Neutrophil (primary cell): Measurements from ENCODE around the gene BRICD5.
"Not testable (repeated sequence)": the region's sequence is repeated elsewhere in the genome, so short reads cannot be mapped to it uniquely, and the experiment has no call there.

ENCODE experiments used
- H3K27ac ChIP-seq: fragments of 200-600 bp; sonication (generic); 2 replicates; pipeline ENCODE4 v1.5.1; 2016; ENCODE audit warnings: mild to moderate bottlenecking, moderate library complexity
- H3K27me3 ChIP-seq: fragments of 200-600 bp; sonication (generic); 2 replicates; pipeline ENCODE4 v1.6.0; 2016; ENCODE audit warnings: mild to moderate bottlenecking
- H3K36me3 ChIP-seq: fragments of 200-600 bp; sonication (generic); 2 replicates; pipeline ENCODE4 v1.5.1; 2017
- H3K4me1 ChIP-seq, 2 experiments: fragments of 200-600 bp in 1 of 2; sonication (generic) in 1 of 2; 1 replicate in 1 of 2; 2 replicates in 1 of 2; pipeline versions ENCODE4 v1.5.1 to v1.6.1; 2013 to 2016; ENCODE audit warnings: low read depth in 1 of 2, low read length in 1 of 2, mild to moderate bottlenecking in 1 of 2, moderate library complexity in 1 of 2; ENCODE audit not compliant: control insufficient read depth in 1 of 2, insufficient read depth in 1 of 2
- H3K4me3 ChIP-seq, 2 experiments: fragments of 200-600 bp in 1 of 2; sonication (generic) in 1 of 2; 1 replicate in 1 of 2; 2 replicates in 1 of 2; pipeline ENCODE4 v1.5.1; 2013 to 2016; ENCODE audit warnings: low read depth in 1 of 2, low read length in 1 of 2, mild to moderate bottlenecking in 1 of 2, moderate library complexity in 1 of 2
- H3K9me3 ChIP-seq: fragments of 200-600 bp; sonication (generic); 2 replicates; pipeline ENCODE4 v1.5.1; 2016
- TF ChIP-seq, protein P1 (sequence below): fragments of 200-600 bp; sonication (generic); IDR thresholded peaks from 2 replicates; pipeline ENCODE4 v1.5.1; 2016; ENCODE audit warnings: antibody characterized with exemption

Gene BRICD5

GRCh38 chr16:2210386-2211365, at the start of gene BRICD5:
Gene BRICD5, minus strand, starts transcription at chr16:2210863. Its CDS starts 30 bp downstream, at chr16:2210833.
- TF ChIP-seq, protein P1, sequence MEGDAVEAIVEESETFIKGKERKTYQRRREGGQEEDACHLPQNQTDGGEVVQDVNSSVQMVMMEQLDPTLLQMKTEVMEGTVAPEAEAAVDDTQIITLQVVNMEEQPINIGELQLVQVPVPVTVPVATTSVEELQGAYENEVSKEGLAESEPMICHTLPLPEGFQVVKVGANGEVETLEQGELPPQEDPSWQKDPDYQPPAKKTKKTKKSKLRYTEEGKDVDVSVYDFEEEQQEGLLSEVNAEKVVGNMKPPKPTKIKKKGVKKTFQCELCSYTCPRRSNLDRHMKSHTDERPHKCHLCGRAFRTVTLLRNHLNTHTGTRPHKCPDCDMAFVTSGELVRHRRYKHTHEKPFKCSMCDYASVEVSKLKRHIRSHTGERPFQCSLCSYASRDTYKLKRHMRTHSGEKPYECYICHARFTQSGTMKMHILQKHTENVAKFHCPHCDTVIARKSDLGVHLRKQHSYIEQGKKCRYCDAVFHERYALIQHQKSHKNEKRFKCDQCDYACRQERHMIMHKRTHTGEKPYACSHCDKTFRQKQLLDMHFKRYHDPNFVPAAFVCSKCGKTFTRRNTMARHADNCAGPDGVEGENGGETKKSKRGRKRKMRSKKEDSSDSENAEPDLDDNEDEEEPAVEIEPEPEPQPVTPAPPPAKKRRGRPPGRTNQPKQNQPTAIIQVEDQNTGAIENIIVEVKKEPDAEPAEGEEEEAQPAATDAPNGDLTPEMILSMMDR: no peak
- Histone ChIP-seq H3K4me1 (peaks cover 52% of the 10 kb centered on the region in 2 experiments), H3K4me3 (no peak within 1 kb of the TSS), H3K27ac (peak within 1 kb of the TSS; percentile 82), H3K9me3 (no peaks in the 10 kb centered on the region), H3K36me3 (peaks cover 24% of the 10 kb centered on the region), H3K27me3 (no peaks in the 10 kb centered on the region)

DNA sequence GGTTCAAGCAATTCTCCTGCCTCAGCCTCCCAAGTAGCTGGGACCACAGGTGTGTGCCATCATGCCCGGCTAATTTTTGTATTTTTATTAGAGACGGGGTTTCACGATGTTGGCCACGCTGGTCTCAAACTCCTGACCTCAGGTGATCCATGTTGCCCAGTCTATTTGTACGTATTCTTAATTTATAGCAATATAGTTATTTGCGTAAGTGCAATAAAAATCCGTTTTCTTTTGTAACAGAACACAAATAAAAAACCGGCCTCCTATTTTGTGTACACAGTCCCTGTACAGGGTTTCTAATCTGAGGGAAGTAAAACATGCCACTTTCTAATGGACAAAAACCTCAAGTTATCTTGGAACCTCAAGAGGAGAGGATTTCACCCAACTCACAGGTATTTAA, 49.6 kb upstream of the BRICD5 start:
- no peaks in the 10 kb centered on the region for H3K27me3 ChIP-seq
- TF ChIP-seq, protein P1: no peak

DNA sequence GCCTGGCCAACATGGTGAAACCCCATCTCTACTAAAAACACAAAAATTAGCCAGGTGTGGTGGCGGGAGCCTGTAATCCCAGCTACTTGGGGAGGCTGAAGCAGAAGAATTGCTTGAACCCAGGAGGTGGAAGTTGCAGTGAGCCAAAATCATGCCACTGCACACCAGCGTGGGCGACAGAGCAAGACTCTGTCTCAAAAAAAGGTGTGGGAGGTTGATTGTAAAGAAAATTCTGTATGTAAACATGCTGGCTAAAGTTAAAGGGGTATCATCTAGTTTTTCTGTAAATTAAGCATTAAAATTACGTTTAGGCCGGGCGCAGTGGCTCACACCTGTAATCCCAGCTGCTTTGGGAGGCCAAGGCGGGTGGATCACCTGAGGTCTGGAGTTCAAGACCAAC, 47.9 kb upstream of the BRICD5 start:
- H3K9me3 ChIP-seq, H3K27ac ChIP-seq, H3K4me3 ChIP-seq, H3K4me1 ChIP-seq, H3K27me3 ChIP-seq: not testable (repeated sequence)
- H3K36me3 ChIP-seq: peaks cover 92% of the 10 kb centered on the region

More for the DNA sequence above, 49.6 kb upstream of the BRICD5 start:
- no peaks in the 10 kb centered on the region for H3K9me3 ChIP-seq
- no peaks in the 10 kb centered on the region for H3K4me1 ChIP-seq
- peaks cover 83% of the 10 kb centered on the region for H3K36me3 ChIP-seq
- H3K4me3 ChIP-seq: no peak overlapping the region
- no peak overlapping the region for H3K27ac ChIP-seq

DNA sequence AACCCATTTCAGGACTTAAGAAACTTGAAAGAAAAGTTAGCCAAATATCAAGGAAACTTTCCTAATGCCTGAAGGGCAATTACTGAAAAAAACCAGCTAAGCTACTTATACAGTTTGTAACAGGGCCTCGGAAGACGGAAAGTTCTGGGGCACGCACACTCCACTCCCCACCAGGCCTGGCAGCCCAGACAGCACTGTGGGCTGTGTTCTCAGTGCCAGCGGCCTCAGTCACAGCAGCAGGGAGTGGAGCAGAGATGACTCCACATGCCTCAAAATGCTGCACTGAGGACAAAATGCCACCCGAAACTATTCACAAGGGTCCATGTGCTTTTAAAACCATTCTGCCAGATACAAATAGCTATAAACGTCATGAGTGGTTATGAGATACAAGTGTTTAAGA, 47.1 kb upstream of the BRICD5 start:
- peaks cover 92% of the 10 kb centered on the region for H3K36me3 ChIP-seq
- H3K4me1 ChIP-seq: no peaks in the 10 kb centered on the region
- no peak overlapping the region for H3K4me3 ChIP-seq
- TF ChIP-seq, protein P1: no peak
- no peaks in the 10 kb centered on the region for H3K9me3 ChIP-seq
- no peak overlapping the region for H3K27ac ChIP-seq
- no peaks in the 10 kb centered on the region for H3K27me3 ChIP-seq

DNA sequence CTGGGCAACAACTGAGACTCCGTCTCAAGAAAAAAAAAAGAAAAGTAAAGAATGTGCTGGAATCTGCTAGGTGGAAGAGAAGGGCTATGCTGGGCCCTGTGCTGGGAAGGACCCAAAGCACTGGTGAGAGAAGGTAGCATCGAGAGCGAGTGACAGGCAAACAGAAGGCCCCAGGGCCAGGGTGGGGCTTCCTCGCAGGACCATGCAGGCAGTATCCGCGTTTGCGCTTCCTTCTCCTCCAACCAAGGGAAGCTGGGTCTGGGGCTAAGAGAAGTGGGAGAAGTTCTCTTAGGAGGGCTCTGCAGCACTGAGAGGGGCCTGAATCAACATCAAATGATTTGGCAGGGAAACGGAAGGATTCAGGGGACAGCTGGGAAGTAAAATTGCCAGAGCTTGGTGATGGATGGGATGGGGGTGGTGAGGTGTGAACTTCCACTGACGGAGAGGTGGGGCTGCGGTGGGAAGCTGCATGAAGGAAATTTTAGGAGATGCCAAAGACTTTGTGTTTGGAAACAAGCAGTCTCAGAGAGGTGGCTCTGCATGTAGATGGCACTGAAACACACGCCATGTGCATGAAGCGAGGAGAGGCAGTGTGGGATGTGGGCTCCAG, 46.0 kb upstream of the BRICD5 start:
- H3K27me3 ChIP-seq: no peaks in the 10 kb centered on the region
- peaks cover 6 to 7% of the 10 kb centered on the region in 2 experiments for H3K4me1 ChIP-seq
- no peaks in the 10 kb centered on the region for H3K9me3 ChIP-seq
- H3K4me3 ChIP-seq: no peak overlapping the region
- H3K27ac ChIP-seq: no peak overlapping the region
- TF ChIP-seq, protein P1: no peak
- H3K36me3 ChIP-seq: peaks cover 81% of the 10 kb centered on the region

DNA sequence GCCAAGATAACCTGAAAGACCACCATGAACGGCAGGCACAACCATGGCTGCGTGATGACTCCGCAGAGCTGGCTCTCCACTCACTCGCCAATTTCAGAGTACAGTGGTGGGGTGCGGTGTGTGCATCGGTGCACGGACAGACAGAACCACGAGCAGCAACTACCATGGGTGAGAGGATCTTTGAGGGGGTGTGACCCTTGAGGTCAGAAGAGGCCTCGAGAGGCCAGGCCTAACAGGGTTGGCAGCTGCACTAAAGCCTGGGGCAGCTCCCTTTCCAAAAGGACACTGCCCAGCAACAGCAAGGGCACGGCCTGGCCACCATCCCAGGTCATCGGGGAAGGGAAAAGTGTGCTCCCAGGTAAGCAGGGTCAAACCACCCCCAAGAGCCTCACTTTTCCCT, 42.6 kb upstream of the BRICD5 start:
- TF ChIP-seq, protein P1: no peak
- Histone ChIP-seq H3K27me3 (no peaks in the 10 kb centered on the region), H3K27ac (no peak overlapping the region), H3K9me3 (no peaks in the 10 kb centered on the region), H3K4me3 (no peak overlapping the region), H3K36me3 (peaks cover 54% of the 10 kb centered on the region), H3K4me1 (peaks cover 16 to 21% of the 10 kb centered on the region in 2 experiments)
